ENCODE results near the gene NDUFAF7. TPM values are rescaled to one million over a fixed set of nuclear protein-coding genes. Genes with fewer than 3 reads are reported as not detected.
A peak's percentile ranks its signal among the peaks of the same experiment; 100 is the strongest.

Gene NDUFAF7
- total and polyA plus RNA-seq, 2 of the 13 experiments (the other 11 are each of a cell fraction or from before 2014, with no cell fraction given), result 27.0 to 40.8 TPM

- TF ChIP-seq TFDP1 (CRISPR knock-in tag; IDR thresholded peaks at IDR 0.05; ENCODE audit: borderline replicate concordance) (peak; percentile 94; the same call in 1 of the 2 replicates), ZNF687 (CRISPR knock-in tag; IDR thresholded peaks at IDR 0.05) (peak; percentile 97), YY1 (IDR thresholded peaks at IDR 0.05; ENCODE audit: insufficient read depth, insufficient replicate concordance, low read depth, low read length) (peak; percentile 95), ZNF207 (IDR thresholded peaks at IDR 0.05; ENCODE audit: borderline replicate concordance) (no peak), FOXK1 (CRISPR knock-in tag; IDR thresholded peaks at IDR 0.05; ENCODE audit: borderline replicate concordance, low read depth) (peak; percentile 68; the same call in 1 of the 2 replicates), SAP130 (CRISPR knock-in tag; IDR thresholded peaks at IDR 0.05; ENCODE audit: low read depth) (peak; percentile 98), ZNF12 (CRISPR knock-in tag; IDR thresholded peaks at IDR 0.05) (0 out of 2 replicates have a peak, but pooled peaks have one; percentile 17), NR2F2 (IDR thresholded peaks at IDR 0.05; ENCODE audit: borderline replicate concordance, low read depth) (no peak; the same call in 1 of the 2 replicates), ZNF512 (CRISPR knock-in tag; IDR thresholded peaks at IDR 0.05) (no peak; the same call in 1 of the 2 replicates), TP53 (CRISPR knock-in tag; conservative IDR thresholded peaks at IDR 0.05) (no peak), ZNF761 (CRISPR knock-in tag; conservative IDR thresholded peaks at IDR 0.05) (no peak; the same call in 1 of the 2 replicates), ATF2 (CRISPR knock-in tag; IDR thresholded peaks at IDR 0.05) (peak; percentile 90), RBM22 (optimal IDR thresholded peaks at IDR 0.05; ENCODE audit: low read length) (peak; percentile 71), TGIF2 (CRISPR knock-in tag; IDR thresholded peaks at IDR 0.05) (peak; percentile 95), ZFP1 (CRISPR knock-in tag; IDR thresholded peaks at IDR 0.05) (no peak), NBN (conservative IDR thresholded peaks at IDR 0.05) (no peak), DPF2 (CRISPR knock-in tag; IDR thresholded peaks at IDR 0.05; ENCODE audit: borderline replicate concordance, low read depth) (no peak)
Measured at GRCh38 chr2:37231241-37232130, at the start of gene NDUFAF7, which contains the start of gene CEBPZ (continued).
